GM19468 (cell line): ENCODE results near the gene ZNF684.
"Not testable (repeated sequence)": the region's sequence is repeated elsewhere in the genome, so short reads cannot be mapped to it uniquely, and the experiment has no call there.

ENCODE experiments used
- ATAC-seq: cut with Tn5 transposase; IDR thresholded peaks from one replicate; pipeline ENCODE4 v1.9.1; 2021; ENCODE audit warnings: mild to moderate bottlenecking, moderate library complexity, moderate number of reproducible peaks; ENCODE audit not compliant: unreplicated experiment; ENCODE audit errors: extremely low read depth

The ZNF684 gene

DNA sequence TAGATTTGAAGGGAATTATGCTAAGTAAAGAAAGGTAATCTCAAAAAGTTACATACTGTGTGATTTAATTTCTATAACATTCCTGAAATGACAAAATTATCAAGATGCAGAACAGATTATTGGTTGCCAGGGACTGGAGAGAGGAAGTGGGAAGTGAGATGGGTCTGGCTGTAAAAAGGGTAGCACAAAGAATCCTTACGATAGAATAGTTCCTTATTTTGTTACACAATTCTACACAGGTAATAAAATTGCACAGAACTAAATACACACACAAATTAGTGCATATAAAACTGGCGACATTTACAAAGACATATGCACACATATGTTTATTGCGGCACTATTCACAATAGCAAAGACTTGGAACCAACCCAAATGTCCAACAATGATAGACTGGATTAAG lies 33.5 kb downstream of the ZNF684 start:
- no peak for ATAC-seq

DNA sequence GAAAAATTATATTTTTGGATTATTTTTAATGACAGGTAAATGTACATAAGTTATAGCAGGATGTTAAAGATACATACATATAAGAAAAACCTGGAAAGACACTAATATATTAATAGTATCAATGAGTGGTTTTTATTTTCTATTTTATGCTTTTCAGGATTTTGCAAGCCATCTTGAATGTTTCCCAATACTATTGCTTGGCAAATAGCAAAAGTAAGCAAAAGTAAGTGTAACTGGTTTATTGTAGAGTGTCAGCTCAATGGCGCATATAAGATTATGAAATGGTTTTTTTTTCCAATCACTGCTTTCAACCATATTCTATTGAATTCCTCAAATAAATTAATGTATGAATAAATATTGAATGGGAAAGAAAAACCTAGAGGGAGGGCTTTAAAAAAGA lies 36.4 kb downstream of the ZNF684 start:
- ATAC-seq, result no peak

DNA sequence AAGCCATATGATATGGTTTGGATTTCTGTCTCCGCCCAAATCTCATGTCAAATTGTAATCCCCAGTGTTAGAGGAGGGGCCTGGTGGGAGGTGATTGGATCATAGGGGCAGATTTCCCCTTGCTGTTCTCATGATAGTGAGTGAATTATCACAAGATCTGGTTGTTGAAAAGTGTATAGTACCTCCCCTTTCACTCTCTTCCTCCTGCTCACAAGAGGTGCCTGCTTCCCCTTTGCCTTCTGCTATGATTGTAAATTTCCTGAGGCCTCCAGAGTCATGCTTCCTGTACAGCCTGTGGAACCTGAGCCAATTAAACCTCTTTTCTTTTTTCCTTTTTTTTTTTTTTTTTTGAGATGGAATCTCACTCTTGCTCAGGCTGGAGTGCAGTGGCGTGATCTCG lies 43.4 kb downstream of the ZNF684 start:
- not testable (repeated sequence) for ATAC-seq

DNA sequence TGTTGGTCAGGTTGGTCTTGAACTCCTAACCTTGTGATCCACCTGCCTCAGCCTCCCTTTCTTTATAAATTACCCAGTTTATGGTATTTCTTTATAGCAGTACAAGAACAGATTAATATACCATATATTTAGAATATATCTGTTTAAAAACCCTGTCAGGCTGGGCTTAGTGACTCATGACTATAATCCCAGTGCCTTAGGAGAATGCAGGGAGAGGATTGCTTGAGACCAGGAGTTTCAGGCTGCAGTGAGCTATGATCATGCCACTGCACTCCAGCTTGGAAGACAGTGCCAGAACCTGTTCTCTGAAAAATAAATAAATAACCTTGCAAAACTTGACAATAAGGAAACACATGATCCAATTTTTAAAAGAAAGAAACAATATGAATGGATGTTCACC lies 43.9 kb downstream of the ZNF684 start:
- ATAC-seq, result no peak

DNA sequence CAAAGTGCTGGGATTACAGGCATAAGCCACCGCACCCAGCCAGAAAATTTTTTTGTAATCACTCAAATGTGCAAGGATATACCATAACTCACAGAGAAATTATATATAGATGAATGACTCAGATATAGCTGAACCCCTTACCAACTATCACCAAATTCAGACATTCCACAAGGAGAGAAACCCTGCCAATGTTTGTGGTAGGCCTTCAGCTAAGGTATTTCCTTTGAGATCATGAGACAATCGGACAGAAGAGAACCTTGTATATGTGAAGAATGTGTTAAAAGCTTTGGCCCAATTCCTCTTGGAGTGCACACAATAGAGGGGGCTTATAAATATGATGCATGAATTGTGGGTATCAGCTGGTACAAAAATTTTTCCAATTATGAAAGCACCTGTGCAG lies 50.7 kb downstream of the ZNF684 start:
- ATAC-seq, result no peak

DNA sequence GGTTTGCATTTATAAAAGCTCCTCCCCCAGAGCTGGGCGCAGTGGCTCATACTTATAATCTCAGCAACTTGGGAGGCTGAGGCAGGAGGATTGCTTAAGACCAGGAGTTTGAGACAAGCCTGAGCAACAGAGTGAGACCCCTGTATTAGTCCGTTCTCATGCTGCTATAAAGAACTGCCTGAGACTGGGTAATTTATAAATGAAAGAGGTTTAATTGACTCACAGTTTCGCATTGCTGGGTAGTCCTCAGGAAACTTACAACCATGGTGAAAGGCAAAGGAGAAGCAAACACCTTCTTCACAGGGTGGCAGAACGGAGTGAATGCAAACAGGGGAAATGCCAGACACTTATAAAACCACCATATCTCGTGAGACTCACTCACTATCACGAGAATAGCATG lies 52.5 kb downstream of the ZNF684 start:
- no peak for ATAC-seq

DNA sequence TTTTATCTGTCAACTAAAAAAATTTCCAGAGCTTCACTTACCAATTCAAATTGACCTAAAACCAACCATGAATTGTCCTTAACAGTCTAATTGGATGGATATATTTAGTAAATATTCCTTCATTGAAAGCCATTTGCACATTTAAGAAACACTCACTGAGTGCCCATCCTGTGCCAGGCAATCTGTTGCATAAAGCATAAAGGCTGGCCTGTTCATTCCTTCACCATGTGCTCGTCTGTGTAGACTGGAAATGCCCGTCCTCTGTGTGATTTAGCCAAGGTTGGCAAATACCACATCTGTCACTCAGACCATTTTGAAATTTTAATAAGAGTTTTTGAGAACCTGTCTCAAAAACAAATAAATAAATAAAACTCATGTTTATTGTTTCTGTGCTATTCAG lies 57.1 kb downstream of the ZNF684 start:
- no peak for ATAC-seq

DNA sequence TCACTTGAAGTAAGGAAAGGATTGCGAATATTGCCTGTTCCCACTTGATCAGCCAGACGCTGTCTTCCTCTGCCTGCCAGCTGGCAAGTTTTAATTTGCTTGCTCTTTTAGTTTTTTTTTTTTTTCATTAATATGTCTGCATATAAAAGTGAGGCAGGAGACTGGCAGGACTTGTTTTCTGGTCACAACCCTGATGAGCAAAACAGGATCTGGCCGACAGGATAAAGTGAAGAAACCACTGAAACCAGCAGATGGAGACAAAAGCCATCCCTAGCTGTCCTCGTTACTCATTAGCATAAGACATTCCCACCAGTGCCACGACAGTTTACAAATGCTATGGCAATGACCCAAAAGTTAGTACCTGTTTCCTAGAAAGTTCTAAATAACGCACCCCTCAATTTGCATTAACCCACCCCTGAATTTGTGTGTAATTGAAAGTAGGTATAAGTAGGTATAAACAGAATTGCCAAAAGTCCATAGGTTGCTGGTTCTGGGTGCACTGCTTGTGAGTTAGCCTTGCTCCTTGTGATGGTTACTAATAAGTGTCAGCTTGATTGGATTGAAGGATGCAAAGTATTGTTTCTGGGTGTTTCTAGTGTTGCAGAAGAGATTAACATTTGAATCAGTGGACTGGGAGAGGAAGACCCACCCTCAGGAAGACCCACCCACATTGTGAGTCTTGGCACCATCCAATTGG lies 60.8 kb downstream of the ZNF684 start:
- ATAC-seq, result no peak

DNA sequence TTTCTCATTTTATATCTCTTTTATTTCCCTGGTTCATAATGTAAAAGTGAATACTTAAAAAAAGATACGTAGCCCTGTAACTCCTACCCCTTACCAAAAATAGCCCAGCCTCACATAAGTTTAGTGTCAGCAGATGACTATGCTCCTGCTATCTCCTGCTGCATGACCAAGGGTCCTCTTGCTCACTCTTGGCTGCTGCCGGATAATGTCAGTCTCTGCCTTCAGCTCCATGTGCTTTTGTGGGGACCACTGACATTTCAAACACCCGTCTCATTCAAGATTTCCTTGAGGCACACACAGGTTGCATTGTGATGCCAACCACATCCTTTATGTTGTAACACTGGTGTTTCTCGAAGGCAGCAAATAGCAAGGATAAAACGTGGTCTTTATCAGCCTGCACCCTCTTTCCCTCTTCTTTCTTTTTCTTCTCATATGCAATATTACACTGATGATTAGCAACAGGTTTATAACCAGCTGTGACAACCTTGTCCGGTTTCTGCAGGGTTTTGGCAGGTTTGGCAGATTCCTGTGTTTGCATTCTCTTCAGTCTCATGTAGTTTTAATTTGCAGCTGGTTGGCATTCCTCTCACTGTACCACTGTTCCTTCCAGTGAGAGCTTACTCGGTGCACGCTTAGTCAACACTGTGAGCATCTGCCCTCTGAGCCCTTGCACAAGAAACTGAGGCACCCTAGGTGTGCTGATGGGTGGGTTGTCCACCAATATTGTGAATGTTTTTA lies 62.2 kb downstream of the ZNF684 start:
- no peak for ATAC-seq

DNA sequence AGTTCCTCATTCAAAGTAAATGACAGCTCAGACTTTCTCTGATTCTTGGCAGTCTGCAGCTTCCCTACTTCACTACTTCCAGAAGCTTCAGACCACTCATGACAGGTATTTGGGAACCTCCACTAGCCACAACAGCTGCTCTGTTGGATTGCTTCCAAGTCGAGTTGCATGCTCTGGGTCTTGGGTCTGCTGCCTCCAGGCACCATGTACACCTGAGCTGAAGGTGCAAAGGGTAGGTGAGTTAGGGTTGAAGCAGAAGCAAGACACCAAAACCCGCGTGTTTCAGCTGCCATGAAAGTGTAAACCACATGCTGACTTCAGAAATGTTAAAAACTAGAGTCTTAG lies 62.7 kb downstream of the ZNF684 start:
- no peak for ATAC-seq

DNA sequence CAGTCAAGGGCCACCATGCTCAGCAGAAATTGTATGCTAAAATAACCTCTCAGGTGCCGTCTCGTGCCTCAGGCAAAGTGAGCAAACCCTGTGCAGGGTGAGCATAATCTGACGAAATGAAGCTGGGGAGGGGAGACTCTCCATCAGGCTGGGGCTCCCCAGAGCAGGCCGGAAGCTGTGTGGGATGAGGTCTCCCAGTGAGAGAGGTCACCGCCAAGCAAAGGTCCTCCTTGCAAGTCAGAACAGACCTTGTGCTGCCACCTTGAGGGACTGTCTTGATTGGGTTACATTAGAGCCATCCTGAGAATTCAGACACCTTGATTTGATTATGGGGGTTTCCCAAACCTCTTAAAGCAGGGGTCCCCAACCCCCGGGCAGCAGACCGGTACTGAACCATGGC lies 64.2 kb downstream of the ZNF684 start:
- no peak for ATAC-seq
